Heart left ventricle (tissue), 13 donors: ENCODE results near the gene SEC63.

Experiments
- CTCF ChIP-seq, 12 donors: fragments of 200-600 bp; sonication (generic) in 4 of 12; IDR thresholded peaks; one replicate each; pipeline versions ENCODE4 v1.5.0 to v1.8.0; 2018 to 2022; ENCODE audit warnings: antibody characterized with exemption in 12 of 12, mild to moderate bottlenecking in 5 of 12
- POLR2A ChIP-seq, 2 donors: fragments of 450-650 bp; IDR thresholded peaks; one replicate each; pipeline ENCODE4 v1.6.1; 2017; ENCODE audit warnings: antibody characterized with exemption in 2 of 2, mild to moderate bottlenecking in 2 of 2, moderate library complexity in 2 of 2
- donor health status: ischemic (EF 13 %, LVEDD 7.1; RV severe dilation, severe dysfunction).
- donor health status: DM: no; HTN: yes; CAD: no.
- donor health status: DM: no; HTN: no; CAD: no.
- donor health status: ischemic (EF 25% LVEDD 6.9; RV normal size, moderate dysfunction).
- donor health status: ischemic (EF 25% LVEDD 5.7; RV mildly dilated, moderate dysfunction).
- donor health status: ischemic (EF 35%, LVEDD 5.7; RV mildly dilated, moderate dysfunction).
- donor health status: nonischemic (EF 11% LVEDD 7.7; RV severe dilation, severe dysfunction).
- donor health status: DM: yes; HTN: yes; CAD: no.
- donor health status: PGD.
- donor health status: ischemic (EF 29% LVEDD 5.4; RV normal size, mild dysfunction).
- donor health status: nonischemic (EF 23%, LVEDD 6.1; RV moderate dilation, normal function).

GRCh38 chr6:107819964-107820337, 138.1 kb downstream of the SEC63 start:
- TF ChIP-seq POLR2A (IDR thresholded peaks at IDR 0.05) (no peak), CTCF (IDR thresholded peaks at IDR 0.05) (no peak)
